K562 (cell line): ENCODE data around the gene USP51. TPM values are rescaled to one million over a fixed set of nuclear protein-coding genes. Genes with fewer than 3 reads are reported as not detected.

Experiments used
- ATAC-seq: fragments of 200-7000 bp; cut with Tn5 transposase; 3 replicates; pipeline ENCODE4 v1.9.1; 2020; ENCODE audit warnings: moderate library complexity
- BruUV-seq: library from RNA; stranded (reverse); fragments of 400-500 nt; replicated peaks from 2 replicates; lab custom pipeline; 2021; lab: Mats Ljungman, UMichigan
- CTCF ChIA-PET: fragments of 300-600 bp; formaldehyde crosslinking; extraction: SDS; loops from one replicate; lab custom pipeline; 2021; ENCODE audit warnings: low intra/inter-chr PET ratio; lab: Yijun Ruan, JAX
- POLR2A ChIA-PET: fragments of 300-600, 350-650 bp; sonication (Branson Sonifier 250); formaldehyde crosslinking; extraction: SDS; loops from one replicate; lab custom pipeline; 2021; ENCODE audit warnings: antibody characterized with exemption, inconsistent platforms; lab: Yijun Ruan, JAX
- DNase-seq, 4 experiments: peaks; one replicate each; pipeline versions ENCODE4 v3.0.0 to v3.0.0-alpha.2; 2011 to 2018; ENCODE audit warnings: low spot score in 3 of 4, mixed read lengths in 3 of 4; ENCODE audit errors: extremely low read depth in 1 of 4
- FAIRE-seq: peaks from 2 replicates; lab custom pipeline; 2011; peaks lifted over from hg19 to GRCh38; lab: Jason Lieb, UNC
- H2AFZ ChIP-seq: 2 replicates; pipeline ENCODE4 v1.6.0; 2011; ENCODE audit warnings: low read depth, low read length, control low read depth, inconsistent platforms
- H3K27ac ChIP-seq: fragments of 200-600 bp; 3 replicates; pipeline ENCODE4 v1.8.0; 2011; ENCODE audit warnings: low read depth, mild to moderate bottlenecking, control low read depth, inconsistent platforms, low read length, moderate library complexity, mixed read lengths; ENCODE audit errors: extremely low read depth
- H3K27me3 ChIP-seq, 2 experiments: fragments of 300-600 bp in 1 of 2; 2 replicates in 1 of 2; 3 replicates in 1 of 2; pipeline versions ENCODE4 v1.6.0 to v1.8.0; 2011; ENCODE audit warnings: inconsistent platforms in 2 of 2, low read length in 2 of 2, mild to moderate bottlenecking in 1 of 2, mixed read lengths in 1 of 2, moderate library complexity in 1 of 2; ENCODE audit not compliant: control insufficient read depth in 2 of 2, insufficient read depth in 2 of 2
- H3K36me3 ChIP-seq: fragments of 300-600 bp; 3 replicates; pipeline ENCODE4 v1.8.0; 2011; ENCODE audit warnings: mild to moderate bottlenecking, low read length, inconsistent platforms; ENCODE audit not compliant: control insufficient read depth, insufficient read depth
- H3K4me1 ChIP-seq, 2 experiments: fragments of 200-600 bp in 1 of 2; replicated peaks in 1 of 2; 2 replicates in 1 of 2; 3 replicates in 1 of 2; pipeline versions ENCODE4 v1.5.1 to v1.8.0; 2011; ENCODE audit warnings: inconsistent platforms in 2 of 2, low read length in 2 of 2, mild to moderate bottlenecking in 1 of 2, mixed read lengths in 1 of 2, moderate library complexity in 1 of 2; ENCODE audit not compliant: control insufficient read depth in 2 of 2, insufficient read depth in 2 of 2
- H3K4me2 ChIP-seq: 2 replicates; pipeline ENCODE4 v1.6.1; 2011; ENCODE audit warnings: low read length, control low read depth, inconsistent platforms, mixed read lengths; ENCODE audit not compliant: insufficient read depth
- H3K4me3 ChIP-seq: fragments of 200-600 bp; sonication (generic), shearing (Covaris generic); 2 replicates; pipeline ENCODE4 v1.5.1; 2016; ENCODE audit warnings: control low read depth, inconsistent platforms
- H3K79me2 ChIP-seq: fragments of 200-600 bp; 3 replicates; pipeline ENCODE4 v1.8.0; 2011; ENCODE audit warnings: low read length, inconsistent platforms; ENCODE audit not compliant: control insufficient read depth, insufficient read depth
- H3K9ac ChIP-seq, 2 experiments: 2 replicates each; pipeline versions ENCODE4 v1.6.0 to v1.6.1; 2011; ENCODE audit warnings: low read depth in 2 of 2, low read length in 2 of 2, control low read depth in 1 of 2, inconsistent platforms in 1 of 2, mild to moderate bottlenecking in 1 of 2, mixed read lengths in 1 of 2; ENCODE audit not compliant: insufficient read depth in 1 of 2
- H3K9me1 ChIP-seq: one replicate; pipeline ENCODE4 v1.6.0; 2011; ENCODE audit warnings: inconsistent platforms, mild to moderate bottlenecking, low read length, moderate library complexity; ENCODE audit not compliant: control insufficient read depth, insufficient read depth
- H3K9me3 ChIP-seq: replicated peaks from 2 replicates; pipeline ENCODE4 v1.5.1; 2011; ENCODE audit warnings: low read depth, low read length, inconsistent platforms; ENCODE audit not compliant: control insufficient read depth, insufficient read depth
- H4K20me1 ChIP-seq: replicated peaks from 2 replicates; pipeline ENCODE4 v1.6.1; 2011; ENCODE audit warnings: low read length, inconsistent platforms, mixed read lengths; ENCODE audit not compliant: control insufficient read depth, insufficient read depth
- ADNP ChIP-seq: fragments of 200-800 bp; sonication (Bioruptor generic); IDR thresholded peaks from 2 replicates; pipeline ENCODE4 v1.6.1; 2016; ENCODE audit warnings: missing genetic modification characterization, missing compliant biosample characterization
- BRD4 ChIP-seq: fragments of 200-600 bp; sonication (generic); IDR thresholded peaks from 2 replicates; pipeline ENCODE4 v1.6.1; 2017; ENCODE audit warnings: inconsistent platforms
- CHD7 ChIP-seq: fragments of 200-600 bp; sonication (generic); IDR thresholded peaks from one replicate; pipeline ENCODE4 v1.6.1; 2012; ENCODE audit warnings: mild to moderate bottlenecking, low read depth, low read length, inconsistent platforms
- ID3 ChIP-seq, 2 experiments: fragments of 250-450 bp in 1 of 2; fragments of 450-650 bp in 1 of 2; sonication (Bioruptor Pico) in 1 of 2; IDR thresholded peaks; 2 replicates each; pipeline versions ENCODE4 v1.6.1 to v1.8.0; 2016 to 2021; ENCODE audit warnings: mild to moderate bottlenecking in 2 of 2, moderate library complexity in 2 of 2, missing compliant biosample characterization in 1 of 2, missing genetic modification characterization in 1 of 2
- POU5F1 ChIP-seq: fragments of 150-350 bp; IDR thresholded peaks from 2 replicates; pipeline ENCODE4 v1.6.1; 2014; ENCODE audit warnings: borderline replicate concordance, low read length, low read depth, mild to moderate bottlenecking; ENCODE audit not compliant: partially characterized antibody
- RBM34 ChIP-seq: fragments of 200-400 bp; formaldehyde crosslinking; IDR thresholded peaks from 2 replicates; pipeline ENCODE4 v1.6.1; 2018; ENCODE audit warnings: low read length, borderline replicate concordance; ENCODE audit not compliant: insufficient read depth
- TAF1 ChIP-seq: IDR thresholded peaks from 2 replicates; pipeline ENCODE4 v1.6.1; 2011; ENCODE audit warnings: mild to moderate bottlenecking, low read length, moderate library complexity; ENCODE audit not compliant: insufficient read depth, control insufficient read depth, severe bottlenecking; ENCODE audit errors: extremely low read depth
- TCF15 ChIP-seq: fragments of 250-450 bp; sonication (Bioruptor Pico); IDR thresholded peaks from 2 replicates; pipeline ENCODE4 v1.8.0; 2022; ENCODE audit warnings: moderate library complexity, mild to moderate bottlenecking, inconsistent platforms
- WGBS: fragments of 100-300 bp; shearing (Covaris generic); methylation state at CpG from one replicate; pipeline ENCODE4 v1.1.6; 2016; ENCODE audit warnings: low coverage, mixed read lengths; ENCODE audit not compliant: insufficient coverage; ENCODE audit errors: missing lambda C conversion rate; 5-methylcytosine and 5-hydroxymethylcytosine counted together
- in situ Hi-C: fragments of 300-500 bp; cut with MboI; formaldehyde crosslinking; loops from 4 replicates; pipeline ENCODE4 v1.15.0; 2018; ENCODE audit warnings: inconsistent platforms, mixed read lengths
- intact Hi-C: fragments of 100-400 bp; cut with micrococcal nuclease; formaldehyde crosslinking; loops from 2 replicates; pipeline ENCODE4 v1.14.2; 2022
- polyA plus RNA-seq, 8 experiments: library from polyadenylated mRNA; depleted of rRNA in 4 of 8; stranded (reverse) in 5 of 8; unstranded in 3 of 8; fragments of >200 nt; fragmentation: Nextera tagmentation in 2 of 8; fragmentation: Illumina TruSeq in 1 of 8; extraction: Ambion mirVana in 2 of 8; extraction: Trizol in 1 of 8; gene quantifications; 2 replicates each; pipeline versions ENCODE4 v1.2.1 to v1.2.3, GENCODE V29; 2011 to 2014; ENCODE audit warnings: inconsistent platforms in 1 of 8, missing spikeins in 1 of 8
- total RNA-seq, 7 experiments: library from RNA; depleted of rRNA in 6 of 7; stranded (reverse); fragments of >200 nt in 6 of 7; fragmentation: Illumina TruSeq in 2 of 7; extraction: Trizol in 2 of 7; gene quantifications; 2 replicates each; pipeline versions ENCODE4 v1.2.1 to v1.2.3, GENCODE V29; 2011 to 2021; ENCODE audit warnings: low replicate concordance in 1 of 7

The USP51 gene
- total and polyA plus RNA-seq, 9 of the 15 experiments (the other 6 are each of a cell fraction or from before 2014, with no cell fraction given), result 0.59 to 3.9 (median 1.3) TPM

- H3K9me1 ChIP-seq, result no peaks in the 10 kb centered on the region
- intact Hi-C loops, result no loop called here
- H2AFZ ChIP-seq, result no peak overlapping the region
- DNase-seq, result no peak
- no TSS peak for BruUV-seq
- peaks cover 6 to 11% of the 10 kb centered on the region in 2 experiments; a peak in 4 of 5 replicates for H3K4me1 ChIP-seq
- no peak overlapping the region for H3K4me2 ChIP-seq
- ChIA-PET CTCF (no interaction called here), POLR2A (no interaction called here)
- no peak overlapping the region for H3K27ac ChIP-seq
- H3K27me3 ChIP-seq, result no peaks in the 10 kb centered on the region
- H3K4me3 ChIP-seq, result no peak overlapping the region
- no peaks in the 10 kb centered on the region; the same call in 1 of the 2 replicates for H4K20me1 ChIP-seq
- 49% methylated on average over 3 of the region's 3 CpGs for WGBS
- ATAC-seq, result no peak
- no peaks in the 10 kb centered on the region; the same call in 1 of the 3 replicates for H3K79me2 ChIP-seq
- FAIRE-seq, result no peak
- H3K36me3 ChIP-seq, result no peaks in the 10 kb centered on the region
- no peaks in the 10 kb centered on the region for H3K9me3 ChIP-seq
- no peak overlapping the region for H3K9ac ChIP-seq
- in situ Hi-C loops, result no loop called here
- TF ChIP-seq POU5F1 (no peak), TCF15 (CRISPR knock-in tag) (no peak), TAF1 (no peak), ID3 (CRISPR knock-in tag; IDR thresholded peaks at IDR 0.05) (no peak), ID3 (tag; IDR thresholded peaks at IDR 0.05) (no peak), BRD4 (no peak), ADNP (tag) (no peak), CHD7 (no peak), RBM34 (no peak)
These were observed 2.9 kb downstream of the USP51 start for GRCh38 chrX:55486736-55487135.
